ENCODE data around the gene GBE1.

Gene GBE1

DNA sequence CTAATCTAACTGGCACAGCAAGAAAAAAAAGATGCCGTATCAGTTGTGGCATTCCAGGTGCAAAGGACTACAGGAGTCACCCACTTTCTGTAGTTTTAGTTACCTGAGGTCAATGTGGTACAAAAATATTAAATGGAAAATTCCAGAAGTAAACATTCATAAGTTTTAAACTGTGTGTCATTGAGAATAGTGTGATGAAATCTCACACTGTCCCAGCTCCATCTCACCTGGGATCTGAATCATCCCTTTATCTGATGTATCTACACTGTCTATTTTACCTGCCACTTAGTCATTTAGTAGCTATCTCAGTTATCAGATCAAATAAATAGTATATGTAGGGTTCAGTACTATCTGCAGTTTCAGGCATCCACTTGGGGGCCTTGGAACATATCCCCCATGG, 26.7 kb downstream of the GBE1 start:
- H3K36me3 Mint-ChIP-seq = peaks cover 3% of the 10 kb centered on the region
- H3K27me3 Mint-ChIP-seq = no peaks in the 10 kb centered on the region

DNA sequence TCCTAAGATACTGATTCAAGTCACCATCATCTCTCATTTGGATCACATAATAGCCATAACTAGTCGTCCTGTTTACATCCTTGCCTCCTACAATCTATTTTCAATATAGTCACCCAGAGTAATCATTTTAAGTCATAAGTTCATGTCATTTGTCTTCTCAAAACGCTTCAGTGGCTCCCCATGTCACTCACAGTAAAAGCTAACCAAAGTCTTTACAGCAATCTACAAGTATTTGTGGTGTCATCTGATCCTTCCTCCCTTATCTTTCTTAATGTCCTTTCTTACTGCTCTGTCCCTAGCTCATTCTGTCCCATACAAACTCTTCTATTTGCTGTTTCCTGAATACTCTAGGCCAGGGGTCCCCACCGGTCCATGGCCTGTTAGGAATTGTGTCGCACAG, 28.8 kb downstream of the GBE1 start:
- Mint-ChIP-seq H3K9me3 (no peaks in the 10 kb centered on the region), H3K4me1 (peaks cover 4% of the 10 kb centered on the region), H3K27ac (no peak overlapping the region), H3K36me3 (peaks cover 3% of the 10 kb centered on the region), H3K4me3 (no peak overlapping the region), H3K27me3 (no peaks in the 10 kb centered on the region)

More for the DNA sequence above, 26.7 kb downstream of the GBE1 start:
- Mint-ChIP-seq H3K4me1 (peaks cover 4% of the 10 kb centered on the region), H3K9me3 (peaks cover 3% of the 10 kb centered on the region), H3K4me3 (no peak overlapping the region), H3K27ac (no peak overlapping the region)

DNA sequence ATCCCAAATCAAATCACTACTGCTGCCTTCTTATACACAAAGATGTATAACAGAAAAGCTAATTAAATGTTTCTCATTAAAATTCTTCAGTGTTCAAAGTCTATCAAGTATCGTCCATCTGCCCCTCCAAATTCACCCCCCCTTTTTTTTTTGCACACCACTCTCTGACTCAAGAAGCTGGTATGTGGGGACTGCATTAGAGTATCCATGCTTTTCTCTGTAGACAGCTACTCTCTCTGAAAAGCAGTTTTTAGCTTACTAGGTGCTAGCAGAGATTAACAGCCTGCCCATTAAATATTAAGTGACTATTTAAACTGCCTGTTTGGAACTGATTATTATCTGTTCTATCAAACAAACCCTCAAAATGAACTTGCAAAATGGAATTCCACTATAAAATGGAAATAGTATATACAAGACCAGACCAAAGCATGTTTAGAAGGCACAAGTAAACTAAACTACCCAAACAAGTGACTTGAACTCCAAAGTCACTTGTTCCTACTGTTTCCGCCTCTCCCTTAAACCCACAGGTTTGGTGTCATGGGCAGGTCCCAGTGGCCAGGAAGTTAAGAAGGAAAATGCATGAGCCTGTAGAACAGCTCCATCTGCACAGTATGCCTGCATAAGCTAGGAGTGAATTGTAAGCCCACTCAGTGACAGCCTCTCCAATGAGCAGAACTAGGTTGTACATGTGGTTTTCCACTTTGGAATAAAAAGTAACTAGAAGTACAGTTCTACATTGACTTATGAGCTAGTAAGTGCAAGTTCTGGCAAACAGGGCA, 32.5 kb downstream of the GBE1 start:
- H3K27me3 Mint-ChIP-seq = no peaks in the 10 kb centered on the region
- peaks cover 3% of the 10 kb centered on the region for H3K36me3 Mint-ChIP-seq
- H3K4me3 Mint-ChIP-seq = no peak overlapping the region
- H3K27ac Mint-ChIP-seq = no peak overlapping the region
- no peaks in the 10 kb centered on the region for H3K9me3 Mint-ChIP-seq
- H3K4me1 Mint-ChIP-seq = no peaks in the 10 kb centered on the region

DNA sequence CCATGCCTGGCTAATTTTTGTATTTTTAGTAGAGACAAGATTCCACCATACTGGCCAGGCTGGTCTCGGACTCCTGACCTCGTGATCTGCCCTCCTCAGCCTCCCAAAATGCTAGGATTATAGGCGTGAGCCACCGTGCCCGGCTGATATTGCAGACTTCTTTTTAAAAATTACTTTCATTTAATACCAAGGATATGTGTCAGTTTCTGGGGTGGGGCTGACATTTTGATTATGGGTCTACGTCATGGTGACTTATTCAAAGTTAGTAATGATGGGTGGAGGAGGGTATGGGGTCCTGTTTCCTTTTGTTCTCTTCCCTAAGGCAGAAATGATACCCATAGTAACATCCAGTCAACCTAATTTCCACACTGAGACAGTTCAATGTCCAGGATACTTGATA, 34.7 kb downstream of the GBE1 start:
- H3K4me1 Mint-ChIP-seq = no peaks in the 10 kb centered on the region
- H3K4me3 Mint-ChIP-seq = no peak overlapping the region
- H3K27me3 Mint-ChIP-seq = no peaks in the 10 kb centered on the region
- no peaks in the 10 kb centered on the region for H3K9me3 Mint-ChIP-seq
- H3K36me3 Mint-ChIP-seq = no peaks in the 10 kb centered on the region
- H3K27ac Mint-ChIP-seq = no peak overlapping the region

DNA sequence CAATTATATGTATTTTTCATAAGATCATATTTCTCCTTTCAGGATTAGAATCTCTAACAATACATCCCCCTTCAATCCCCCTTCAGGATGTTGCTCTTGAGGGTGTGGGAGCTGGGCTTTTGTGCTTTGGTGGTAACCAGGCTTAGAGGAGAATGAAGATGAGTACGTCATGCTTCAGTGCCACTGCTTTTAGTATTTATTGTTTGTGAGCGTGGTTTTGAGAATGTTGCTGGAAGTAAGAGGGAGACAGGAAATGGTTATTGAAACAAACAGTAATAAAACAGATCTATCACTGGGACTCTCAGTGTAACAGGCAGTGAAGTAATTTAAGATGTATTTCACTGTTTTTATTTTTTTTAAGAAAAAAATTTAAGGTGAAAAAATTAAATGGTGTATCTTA, 35.3 kb downstream of the GBE1 start:
- Mint-ChIP-seq H3K36me3 (no peaks in the 10 kb centered on the region), H3K27ac (no peak overlapping the region), H3K9me3 (no peaks in the 10 kb centered on the region), H3K4me1 (no peaks in the 10 kb centered on the region), H3K27me3 (no peaks in the 10 kb centered on the region), H3K4me3 (no peak overlapping the region)

DNA sequence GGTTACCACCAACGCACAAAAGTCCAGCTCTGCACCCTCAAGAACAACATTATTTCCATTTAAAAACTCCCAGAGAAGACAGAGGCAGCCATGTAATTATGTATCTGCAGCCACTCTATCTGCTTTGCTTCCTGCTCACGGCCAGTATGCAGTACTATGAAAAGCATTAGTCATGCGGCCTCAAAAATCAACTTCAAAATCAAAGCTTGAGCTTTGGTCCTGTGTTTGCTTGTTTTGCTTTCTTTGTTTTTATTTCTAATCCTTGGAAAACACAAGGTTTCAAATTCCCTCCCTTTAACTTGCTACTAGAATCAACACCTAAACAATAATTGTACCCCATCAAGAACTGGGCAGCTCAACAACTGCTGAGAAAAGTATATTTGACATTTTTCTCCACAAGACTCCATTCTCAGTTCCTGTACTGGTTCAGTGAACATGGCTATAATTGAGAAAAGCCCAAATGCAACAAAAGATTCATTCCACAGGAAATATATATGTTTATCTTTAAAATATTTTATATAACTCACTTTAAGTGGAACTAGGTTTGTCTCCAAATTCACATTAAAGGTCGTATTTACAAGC, 37.6 kb downstream of the GBE1 start:
- H3K4me1 Mint-ChIP-seq = no peaks in the 10 kb centered on the region
- no peak overlapping the region for H3K27ac Mint-ChIP-seq
- no peaks in the 10 kb centered on the region for H3K36me3 Mint-ChIP-seq
- H3K9me3 Mint-ChIP-seq = no peaks in the 10 kb centered on the region
- no peak overlapping the region for H3K4me3 Mint-ChIP-seq
- H3K27me3 Mint-ChIP-seq = no peaks in the 10 kb centered on the region

DNA sequence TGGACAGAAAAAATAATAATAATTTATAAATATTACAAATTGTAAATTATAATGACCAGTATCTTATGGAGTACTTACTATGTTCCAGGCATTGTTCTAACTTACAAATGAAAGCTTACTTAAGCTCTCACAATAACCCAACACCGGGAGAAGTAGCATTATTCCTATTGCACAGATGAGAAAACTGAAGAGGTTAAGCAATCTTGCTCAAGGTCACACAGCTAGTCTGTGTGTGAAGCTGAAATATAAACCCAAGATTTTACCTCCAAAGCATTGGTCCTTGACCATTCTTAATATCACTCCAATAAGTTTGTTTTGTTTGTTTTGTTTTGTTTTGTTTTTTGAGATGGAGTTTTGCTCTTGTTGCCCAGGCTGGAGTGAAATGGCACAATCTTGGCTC, 43.1 kb downstream of the GBE1 start:
- Mint-ChIP-seq H3K27ac (no peak overlapping the region), H3K36me3 (no peaks in the 10 kb centered on the region), H3K4me3 (no peak overlapping the region), H3K9me3 (no peaks in the 10 kb centered on the region), H3K4me1 (no peaks in the 10 kb centered on the region), H3K27me3 (no peaks in the 10 kb centered on the region)

DNA sequence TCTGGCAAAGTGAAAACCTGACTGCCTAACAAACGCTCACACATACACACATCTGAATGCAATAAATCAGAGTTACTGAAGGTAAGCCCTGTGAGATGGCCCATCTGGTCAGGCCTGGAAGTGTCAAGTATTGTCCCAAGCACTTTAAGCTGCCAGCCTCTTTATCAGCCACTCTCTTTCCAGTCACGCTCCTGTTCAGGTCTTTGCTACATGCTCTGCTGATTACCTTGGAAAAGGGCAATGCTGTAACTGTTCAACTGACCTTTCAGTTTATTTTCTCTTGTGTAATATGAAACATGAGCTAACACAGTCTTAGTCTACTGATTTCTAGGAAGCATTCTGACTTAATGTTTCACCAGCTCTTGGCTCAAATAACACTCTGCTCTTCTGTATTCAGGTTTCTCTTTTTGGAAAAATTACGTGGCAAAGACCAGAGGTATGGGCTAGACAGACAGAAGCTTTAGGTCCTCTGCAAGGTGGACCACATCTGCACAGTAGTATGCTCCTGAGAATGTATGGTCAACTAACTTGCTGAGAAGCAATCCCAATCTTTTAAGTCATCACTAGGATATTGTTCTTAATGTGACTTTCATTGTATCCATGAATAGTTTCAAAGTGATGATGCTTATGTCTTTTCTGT, 44.5 kb downstream of the GBE1 start:
- no peak overlapping the region for H3K4me3 Mint-ChIP-seq
- H3K36me3 Mint-ChIP-seq = peaks cover 5% of the 10 kb centered on the region
- H3K27ac Mint-ChIP-seq = no peak overlapping the region
- no peaks in the 10 kb centered on the region for H3K27me3 Mint-ChIP-seq
- no peaks in the 10 kb centered on the region for H3K4me1 Mint-ChIP-seq
- H3K9me3 Mint-ChIP-seq = peaks cover 6% of the 10 kb centered on the region

DNA sequence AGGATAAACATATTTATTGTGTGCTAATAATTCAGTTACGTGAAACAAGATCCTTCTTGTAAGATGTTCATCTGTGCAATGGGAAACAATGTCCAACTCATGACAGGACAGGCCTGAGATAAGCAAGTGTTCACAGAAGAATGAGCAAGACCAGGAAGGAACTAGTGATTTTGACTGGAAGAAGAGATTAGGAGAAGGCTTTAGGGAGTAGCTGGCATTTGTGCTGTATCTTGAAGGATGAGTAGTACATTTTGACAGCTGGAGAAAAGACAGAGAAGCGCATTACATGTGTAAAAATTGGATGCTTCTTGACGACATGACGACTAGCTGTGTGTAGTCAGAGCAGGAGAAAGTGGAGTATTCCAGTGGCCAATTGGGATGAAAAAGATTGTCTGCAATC, 48.4 kb downstream of the GBE1 start:
- H3K4me1 Mint-ChIP-seq = no peaks in the 10 kb centered on the region

DNA sequence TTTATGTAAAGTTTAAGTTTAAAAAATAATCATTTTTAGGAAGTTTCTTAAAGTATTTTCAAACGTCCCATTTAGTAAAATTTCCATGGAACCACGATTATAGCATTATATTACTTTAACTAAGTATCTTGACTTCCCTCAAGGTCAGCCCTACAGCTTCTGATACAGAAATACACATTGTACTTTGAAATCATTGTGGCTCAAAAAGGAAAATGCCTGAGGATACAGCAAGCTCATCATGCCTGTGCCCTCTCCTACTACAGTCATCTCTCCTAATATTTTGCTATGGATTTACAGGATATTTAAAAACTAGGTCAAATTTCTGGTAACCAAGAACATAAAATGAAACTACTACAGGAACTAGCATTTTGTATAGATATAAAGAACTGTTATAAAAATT, 51.8 kb downstream of the GBE1 start:
- Mint-ChIP-seq H3K4me1 (no peaks in the 10 kb centered on the region), H3K4me3 (no peak overlapping the region), H3K36me3 (peaks cover 5% of the 10 kb centered on the region), H3K9me3 (peaks cover 6% of the 10 kb centered on the region), H3K27ac (no peak overlapping the region), H3K27me3 (no peaks in the 10 kb centered on the region)

More for the DNA sequence above, 48.4 kb downstream of the GBE1 start:
- H3K4me3 Mint-ChIP-seq = no peak overlapping the region
- H3K27ac Mint-ChIP-seq = no peak overlapping the region
- no peaks in the 10 kb centered on the region for H3K27me3 Mint-ChIP-seq
- peaks cover 5% of the 10 kb centered on the region for H3K36me3 Mint-ChIP-seq
- peaks cover 6% of the 10 kb centered on the region for H3K9me3 Mint-ChIP-seq

DNA sequence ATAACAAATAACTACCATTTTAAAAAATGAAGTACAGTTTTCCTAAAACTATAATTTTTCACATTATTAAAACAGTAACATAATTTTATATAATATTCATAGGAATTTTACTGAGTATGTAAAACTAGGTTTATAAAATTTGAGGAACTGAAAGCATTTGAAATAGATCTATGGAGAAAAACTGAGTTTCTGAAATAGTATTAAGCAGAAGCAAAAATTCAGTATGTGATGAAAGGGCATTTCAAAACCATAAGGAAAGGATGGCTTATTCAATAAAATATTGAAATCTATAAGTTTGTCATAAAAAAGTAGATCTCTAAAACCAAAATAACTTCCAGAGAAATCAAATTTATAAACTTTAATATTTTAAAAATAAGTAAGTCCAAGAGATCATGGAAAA, 53.4 kb downstream of the GBE1 start:
- H3K9me3 Mint-ChIP-seq = peaks cover 3% of the 10 kb centered on the region
- no peak overlapping the region for H3K27ac Mint-ChIP-seq
- H3K4me3 Mint-ChIP-seq = no peak overlapping the region
- H3K27me3 Mint-ChIP-seq = no peaks in the 10 kb centered on the region
- H3K36me3 Mint-ChIP-seq = peaks cover 2% of the 10 kb centered on the region
- no peaks in the 10 kb centered on the region for H3K4me1 Mint-ChIP-seq

DNA sequence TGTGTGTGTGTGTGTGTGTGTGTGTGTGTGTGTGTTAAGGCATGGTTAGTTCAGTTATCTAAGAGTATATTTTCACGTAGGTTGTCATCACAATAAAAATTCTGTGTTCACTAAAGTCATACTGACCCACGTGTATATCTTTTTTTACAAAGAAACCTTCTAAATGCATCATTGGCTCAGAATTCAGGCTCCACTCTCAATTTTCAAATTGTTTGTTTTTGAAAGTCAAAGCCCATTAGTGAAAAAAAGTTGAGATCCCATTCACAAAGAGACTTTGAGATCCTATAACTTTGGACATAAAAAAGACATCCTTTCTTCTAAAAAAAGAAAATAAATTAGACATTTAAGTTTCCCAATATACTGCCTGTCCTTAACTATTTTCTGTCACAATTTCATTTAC, 59.3 kb downstream of the GBE1 start:
- no peak overlapping the region for H3K27ac Mint-ChIP-seq
- H3K36me3 Mint-ChIP-seq = no peaks in the 10 kb centered on the region
- H3K27me3 Mint-ChIP-seq = no peaks in the 10 kb centered on the region
- H3K9me3 Mint-ChIP-seq = no peaks in the 10 kb centered on the region
- no peaks in the 10 kb centered on the region for H3K4me1 Mint-ChIP-seq
- H3K4me3 Mint-ChIP-seq = no peak overlapping the region

DNA sequence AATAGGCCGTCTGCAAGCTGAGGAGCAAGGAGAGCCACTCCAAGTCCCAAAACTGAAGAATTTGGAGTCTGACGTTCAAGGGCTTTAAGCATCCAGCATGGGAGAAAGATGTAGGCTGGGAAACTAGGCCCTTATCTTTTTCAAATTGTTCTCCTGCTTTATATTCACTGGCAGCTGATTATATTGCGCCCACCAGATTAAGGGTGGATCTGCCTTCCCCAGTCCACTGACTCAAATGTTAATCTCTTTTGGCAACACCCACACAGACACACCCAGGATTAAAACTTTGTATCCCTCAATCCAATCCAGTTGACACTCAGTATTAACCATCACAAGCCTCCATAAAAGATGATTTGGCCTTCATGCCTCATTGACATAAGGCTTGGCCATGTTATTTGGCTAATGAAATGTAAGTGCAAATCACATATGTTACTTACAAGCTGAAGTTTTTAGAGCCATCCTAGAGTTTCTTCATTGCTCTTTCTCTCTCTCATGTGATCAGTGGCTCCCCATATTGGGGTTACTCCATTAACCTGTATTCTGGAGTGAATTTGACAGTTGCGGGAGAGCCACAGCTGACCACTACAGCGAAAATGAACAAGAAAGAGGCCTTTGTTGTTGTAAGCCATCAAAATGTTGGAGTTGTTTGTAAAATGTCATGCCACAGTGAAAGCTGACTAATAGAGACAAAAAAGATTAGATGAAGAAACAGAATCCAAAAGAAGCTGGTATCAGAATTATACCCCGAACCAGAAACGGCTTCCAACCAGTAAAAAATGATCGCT, 61.7 kb downstream of the GBE1 start:
- H3K9me3 Mint-ChIP-seq = no peaks in the 10 kb centered on the region
- no peaks in the 10 kb centered on the region for H3K27me3 Mint-ChIP-seq
- H3K4me3 Mint-ChIP-seq = no peak overlapping the region
- H3K4me1 Mint-ChIP-seq = no peaks in the 10 kb centered on the region
- H3K27ac Mint-ChIP-seq = no peak overlapping the region
- H3K36me3 Mint-ChIP-seq = peaks cover 4% of the 10 kb centered on the region

DNA sequence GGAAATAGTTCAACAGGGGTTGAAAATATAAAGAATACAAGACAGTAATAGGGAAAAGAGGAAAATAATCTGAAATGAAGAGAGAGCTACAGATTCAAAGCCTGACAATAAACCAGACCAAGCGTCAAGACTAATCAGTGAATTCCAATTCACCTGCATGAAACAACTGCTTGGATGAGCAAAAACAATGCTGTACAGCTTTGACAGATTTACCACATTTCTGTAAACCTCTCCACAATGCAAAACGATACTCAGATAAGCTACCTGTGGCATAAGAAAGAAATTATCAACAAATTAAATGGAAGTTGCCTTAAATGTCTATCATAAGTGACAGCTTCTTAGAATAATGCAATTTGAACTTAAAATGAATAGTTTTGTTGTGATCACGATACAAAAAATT, 65.4 kb downstream of the GBE1 start:
- Mint-ChIP-seq H3K27me3 (no peaks in the 10 kb centered on the region), H3K9me3 (no peaks in the 10 kb centered on the region), H3K4me1 (no peaks in the 10 kb centered on the region), H3K4me3 (no peak overlapping the region), H3K36me3 (peaks cover 4% of the 10 kb centered on the region), H3K27ac (no peak overlapping the region)

DNA sequence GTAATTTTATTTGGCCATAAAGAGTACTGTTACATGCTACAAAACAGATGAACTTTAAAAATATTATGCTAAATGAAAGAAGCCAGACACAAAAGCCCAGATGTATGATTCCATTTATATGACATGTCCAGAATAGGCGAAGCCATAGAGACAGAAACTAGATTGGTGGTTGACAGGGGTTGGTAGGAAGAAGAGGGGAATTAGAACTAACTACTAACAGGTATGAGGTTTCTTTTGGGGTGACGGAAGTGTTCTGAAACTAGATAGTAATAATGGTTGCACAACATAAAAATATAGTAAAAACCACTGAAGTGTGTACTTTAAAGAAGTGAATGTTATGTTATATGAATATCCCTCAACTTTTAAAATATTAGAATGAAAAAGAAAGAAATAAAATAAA, 66.1 kb downstream of the GBE1 start:
- no peaks in the 10 kb centered on the region for H3K4me1 Mint-ChIP-seq
- no peak overlapping the region for H3K27ac Mint-ChIP-seq
- H3K27me3 Mint-ChIP-seq = no peaks in the 10 kb centered on the region
- no peaks in the 10 kb centered on the region for H3K9me3 Mint-ChIP-seq
- H3K36me3 Mint-ChIP-seq = peaks cover 4% of the 10 kb centered on the region
- H3K4me3 Mint-ChIP-seq = no peak overlapping the region

DNA sequence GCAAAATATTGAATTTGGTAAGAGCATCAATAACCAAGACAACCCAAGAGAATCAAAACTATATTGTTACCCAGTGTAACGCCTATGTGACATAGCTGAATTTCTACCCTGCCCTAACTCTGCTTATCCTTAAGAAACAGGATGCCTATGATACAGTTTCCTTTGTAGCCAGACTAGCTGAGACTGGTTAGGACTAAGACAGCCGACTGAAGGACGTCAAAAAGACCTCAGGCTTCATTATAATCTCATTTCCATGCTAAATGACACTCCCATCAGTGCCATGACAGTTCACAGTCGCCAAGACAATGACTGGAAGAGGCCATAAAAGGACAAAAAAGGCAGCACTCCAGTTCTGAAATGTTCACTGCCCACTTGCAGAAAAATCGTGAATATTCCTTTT, 66.8 kb downstream of the GBE1 start:
- no peaks in the 10 kb centered on the region for H3K9me3 Mint-ChIP-seq
- H3K4me3 Mint-ChIP-seq = no peak overlapping the region
- H3K27ac Mint-ChIP-seq = no peak overlapping the region
- no peaks in the 10 kb centered on the region for H3K4me1 Mint-ChIP-seq
- H3K36me3 Mint-ChIP-seq = peaks cover 6% of the 10 kb centered on the region
- H3K27me3 Mint-ChIP-seq = no peaks in the 10 kb centered on the region

Measured in activated naive CD4-positive, alpha-beta T cell treated with anti-CD3 and anti-CD28 coated beads, Interleukin-2, amount 50 U/mL, for 24 hours (primary cell).